ENCODE data around the gene CARS2. TPM values are rescaled to one million over a fixed set of nuclear protein-coding genes. Genes with fewer than 3 reads are reported as not detected.
A peak's percentile ranks its signal among the peaks of the same experiment; 100 is the strongest.

The CARS2 gene
- total RNA-seq, 1 donor from 2014 or later: 152 TPM

DNA sequence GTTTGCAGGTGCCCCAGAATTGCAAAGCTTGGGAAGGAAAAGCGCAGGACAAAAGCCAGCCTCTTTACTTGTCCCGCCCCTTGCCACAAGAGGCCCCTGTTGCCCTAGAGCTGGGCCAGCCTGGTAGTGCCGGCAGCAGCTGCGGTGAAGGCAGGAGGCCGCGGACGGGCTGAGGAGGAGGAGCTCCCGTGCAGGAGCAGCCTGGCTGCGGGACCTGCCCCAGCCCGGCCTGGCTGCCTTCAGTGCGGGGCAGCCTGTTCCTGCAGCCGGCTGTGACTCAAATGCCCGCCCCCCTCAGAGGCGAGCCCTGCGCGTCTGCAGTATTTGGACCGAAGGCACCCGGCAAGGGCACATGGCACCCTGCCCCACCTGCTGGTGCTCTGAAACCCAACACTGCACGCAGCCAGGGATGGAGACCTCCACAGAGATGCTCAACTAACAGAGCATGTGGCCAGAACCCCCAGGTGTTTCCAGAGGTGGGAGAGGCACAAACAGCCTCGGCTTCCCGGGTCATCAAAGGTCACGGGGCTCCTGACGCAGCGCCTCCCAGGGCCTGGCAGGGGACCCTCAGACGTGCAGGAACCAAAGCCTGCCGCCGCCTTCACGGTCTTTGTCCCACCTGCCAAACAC, 60.9 kb downstream of the CARS2 start:
- TF ChIP-seq, protein P1, sequence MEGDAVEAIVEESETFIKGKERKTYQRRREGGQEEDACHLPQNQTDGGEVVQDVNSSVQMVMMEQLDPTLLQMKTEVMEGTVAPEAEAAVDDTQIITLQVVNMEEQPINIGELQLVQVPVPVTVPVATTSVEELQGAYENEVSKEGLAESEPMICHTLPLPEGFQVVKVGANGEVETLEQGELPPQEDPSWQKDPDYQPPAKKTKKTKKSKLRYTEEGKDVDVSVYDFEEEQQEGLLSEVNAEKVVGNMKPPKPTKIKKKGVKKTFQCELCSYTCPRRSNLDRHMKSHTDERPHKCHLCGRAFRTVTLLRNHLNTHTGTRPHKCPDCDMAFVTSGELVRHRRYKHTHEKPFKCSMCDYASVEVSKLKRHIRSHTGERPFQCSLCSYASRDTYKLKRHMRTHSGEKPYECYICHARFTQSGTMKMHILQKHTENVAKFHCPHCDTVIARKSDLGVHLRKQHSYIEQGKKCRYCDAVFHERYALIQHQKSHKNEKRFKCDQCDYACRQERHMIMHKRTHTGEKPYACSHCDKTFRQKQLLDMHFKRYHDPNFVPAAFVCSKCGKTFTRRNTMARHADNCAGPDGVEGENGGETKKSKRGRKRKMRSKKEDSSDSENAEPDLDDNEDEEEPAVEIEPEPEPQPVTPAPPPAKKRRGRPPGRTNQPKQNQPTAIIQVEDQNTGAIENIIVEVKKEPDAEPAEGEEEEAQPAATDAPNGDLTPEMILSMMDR (IDR thresholded peaks at IDR 0.05; ENCODE audit: insufficient read depth, low read length, severe bottlenecking): peak; percentile 39
- DNase-seq (ENCODE audit: low read depth) (peak; percentile 50), FAIRE-seq (peak; percentile 28)
- Histone ChIP-seq H3K4me3 (ENCODE audit: low read depth, low read length) (no peak overlapping the region), H3K27me3 (ENCODE audit: control insufficient read depth, insufficient read depth, low read length) (no peaks in the 10 kb centered on the region), H3K36me3 (ENCODE audit: control insufficient read depth, insufficient read depth, low read length) (peaks cover 25% of the 10 kb centered on the region)

DNA sequence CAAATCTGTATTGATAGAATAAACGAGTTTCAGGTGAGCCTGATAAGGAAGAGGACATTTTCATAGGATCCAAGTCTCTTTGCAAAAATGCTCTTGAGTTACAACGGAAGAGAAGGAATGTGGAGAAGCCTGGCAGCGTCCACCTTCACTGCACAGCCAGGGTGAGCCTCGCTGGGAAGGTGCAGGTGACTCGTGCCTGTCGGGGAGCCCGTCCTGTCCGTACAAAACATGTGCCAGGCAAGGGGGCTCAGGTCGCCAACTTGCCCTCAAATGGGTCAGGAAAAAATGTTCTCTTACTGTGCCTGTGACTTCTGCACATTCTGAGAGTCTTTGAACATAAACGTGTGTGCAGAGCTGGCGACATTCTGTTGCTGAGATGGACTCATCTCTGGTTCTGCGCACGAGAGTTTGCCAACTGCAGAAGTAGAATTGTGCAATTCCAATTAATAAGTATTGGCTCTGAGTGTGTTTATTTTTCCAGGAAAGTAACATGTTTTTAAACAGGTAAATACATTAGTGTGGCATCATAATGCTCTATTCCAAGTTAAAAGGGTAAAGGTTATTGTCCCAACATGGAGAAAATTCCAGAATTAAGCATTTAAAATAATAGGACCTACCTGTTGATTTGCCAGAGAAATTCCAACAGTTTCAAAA, 62.0 kb downstream of the CARS2 start:
- FAIRE-seq: peak; percentile 18
- H3K4me3 ChIP-seq (ENCODE audit: low read depth, low read length): no peak overlapping the region
- peaks cover 29% of the 10 kb centered on the region for H3K36me3 ChIP-seq (ENCODE audit: control insufficient read depth, insufficient read depth, low read length)
- DNase-seq (ENCODE audit: low read depth): no peak
- H3K27me3 ChIP-seq (ENCODE audit: control insufficient read depth, insufficient read depth, low read length): no peaks in the 10 kb centered on the region
- TF ChIP-seq, protein P1 (IDR thresholded peaks at IDR 0.05; ENCODE audit: insufficient read depth, low read length, severe bottlenecking): no peak

DNA sequence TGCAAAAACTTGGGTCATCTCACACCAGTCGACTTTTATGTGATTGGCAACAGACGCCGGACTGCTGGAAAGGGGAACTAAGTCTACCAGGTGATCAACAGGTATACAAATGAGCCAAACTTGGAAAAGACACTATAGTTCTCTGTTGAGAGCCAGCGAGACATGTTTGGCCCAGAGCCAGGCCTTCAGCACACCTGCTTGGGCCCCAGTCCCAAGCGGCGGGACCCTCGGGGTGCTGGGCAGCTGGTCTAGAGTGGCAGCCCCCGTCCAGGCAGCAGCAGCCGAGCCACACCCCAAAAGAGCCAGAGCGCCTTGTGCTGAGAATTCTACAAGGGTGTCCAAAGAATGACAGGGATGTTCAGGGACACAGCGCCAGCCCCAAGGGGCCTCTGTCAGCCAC, 62.6 kb downstream of the CARS2 start:
- peaks cover 31% of the 10 kb centered on the region for H3K36me3 ChIP-seq (ENCODE audit: control insufficient read depth, insufficient read depth, low read length)
- FAIRE-seq: no peak
- H3K4me3 ChIP-seq (ENCODE audit: low read depth, low read length): no peak overlapping the region
- TF ChIP-seq, protein P1 (IDR thresholded peaks at IDR 0.05; ENCODE audit: insufficient read depth, low read length, severe bottlenecking): no peak
- DNase-seq (ENCODE audit: low read depth): no peak
- no peaks in the 10 kb centered on the region for H3K27me3 ChIP-seq (ENCODE audit: control insufficient read depth, insufficient read depth, low read length)

DNA sequence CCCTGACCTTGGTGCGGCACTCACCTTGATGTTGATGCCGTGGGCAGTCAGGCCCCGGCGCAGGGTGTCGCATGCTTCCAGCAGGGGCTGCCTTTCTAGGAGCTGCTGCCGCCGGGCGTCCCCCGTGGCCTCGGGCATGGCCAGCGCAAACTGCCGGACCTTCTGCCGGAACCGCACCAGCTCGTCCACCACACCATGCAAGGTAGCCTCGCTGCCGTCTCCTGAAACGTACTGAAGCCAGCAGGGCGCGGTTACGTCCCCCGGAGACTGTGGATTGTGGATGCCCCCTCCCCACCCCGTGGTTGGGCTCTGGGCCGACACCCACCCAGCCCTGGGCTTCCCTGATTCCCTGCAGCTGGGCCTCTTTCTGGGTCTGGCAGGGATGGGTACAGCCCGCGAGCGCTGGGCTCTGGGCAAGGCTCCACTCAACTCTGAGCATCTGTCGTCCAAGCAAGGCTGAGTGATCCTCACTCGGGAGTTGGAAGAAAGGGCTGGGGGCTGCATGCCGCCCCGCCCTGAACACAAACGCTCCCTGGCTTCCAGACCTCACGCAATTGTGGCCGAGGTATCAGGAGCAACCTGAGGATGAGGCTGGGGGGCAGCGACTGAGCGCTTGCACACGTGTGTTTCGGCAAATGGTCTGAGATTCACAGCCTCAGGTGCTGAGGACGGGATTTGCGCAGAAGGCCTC, 63.5 kb downstream of the CARS2 start:
- no peak overlapping the region for H3K4me3 ChIP-seq (ENCODE audit: low read depth, low read length)
- TF ChIP-seq, protein P1 (IDR thresholded peaks at IDR 0.05; ENCODE audit: insufficient read depth, low read length, severe bottlenecking): no peak
- no peaks in the 10 kb centered on the region for H3K27me3 ChIP-seq (ENCODE audit: control insufficient read depth, insufficient read depth, low read length)
- peaks cover 35% of the 10 kb centered on the region for H3K36me3 ChIP-seq (ENCODE audit: control insufficient read depth, insufficient read depth, low read length)
- FAIRE-seq: no peak
- DNase-seq (ENCODE audit: low read depth): no peak

DNA sequence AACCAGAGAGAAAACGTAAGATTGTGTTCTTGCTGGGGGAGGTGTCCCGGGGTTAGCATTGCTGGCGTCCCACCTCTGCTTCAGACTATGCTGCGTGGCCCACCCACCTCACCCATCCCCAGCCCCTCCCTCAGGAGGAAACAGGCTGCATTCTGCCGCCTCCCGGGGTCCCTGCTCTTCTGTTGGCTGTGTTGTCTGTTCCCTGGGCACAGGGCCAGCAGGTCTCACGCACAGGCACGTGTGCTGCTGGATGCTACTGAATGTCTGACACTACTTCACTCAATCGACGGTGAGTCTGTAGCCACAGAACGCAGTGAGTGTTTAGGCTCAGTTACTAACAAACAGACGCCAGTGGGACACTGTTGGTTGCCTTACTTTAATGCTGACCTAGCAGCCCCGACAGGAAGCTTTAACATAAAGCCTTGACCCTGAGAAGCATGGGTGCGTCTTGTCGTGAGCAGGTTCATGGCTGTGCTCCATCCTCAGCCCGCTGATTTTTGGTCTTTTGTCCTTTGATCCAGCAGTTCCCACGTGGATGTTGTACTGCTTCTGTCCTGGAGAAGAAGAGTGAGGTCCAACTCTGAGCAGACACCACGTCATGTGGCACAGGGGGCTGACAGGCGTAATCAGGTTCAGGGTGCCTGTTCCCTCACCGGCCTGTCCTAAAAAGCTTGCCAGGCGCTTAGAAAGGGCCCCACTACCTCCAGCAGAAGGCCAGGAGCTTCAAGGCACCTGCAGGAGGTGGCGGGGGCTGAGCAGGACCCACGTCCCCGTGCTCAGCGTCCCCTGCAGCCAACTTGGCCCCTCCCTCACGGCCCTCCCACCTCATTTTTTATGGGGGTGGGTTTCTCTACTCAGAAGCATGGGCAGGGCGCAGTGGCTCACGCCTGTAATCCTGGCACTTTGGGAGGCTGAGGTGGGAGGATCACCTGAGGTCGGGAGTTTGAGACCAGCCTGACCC, 64.6 kb downstream of the CARS2 start:
- Histone ChIP-seq H3K36me3 (ENCODE audit: control insufficient read depth, insufficient read depth, low read length) (peaks cover 39% of the 10 kb centered on the region), H3K27me3 (ENCODE audit: control insufficient read depth, insufficient read depth, low read length) (no peaks in the 10 kb centered on the region), H3K4me3 (ENCODE audit: low read depth, low read length) (no peak overlapping the region)
- FAIRE-seq (no peak), DNase-seq (ENCODE audit: low read depth) (no peak)
- TF ChIP-seq, protein P1 (IDR thresholded peaks at IDR 0.05; ENCODE audit: insufficient read depth, low read length, severe bottlenecking): no peak

Measured in bronchial epithelial cell (primary cell).